Upper lobe of left lung (tissue), 6 donors: Measurements from ENCODE around the gene CADM3. TPM values are rescaled to one million over a fixed set of nuclear protein-coding genes. Genes with fewer than 3 reads are reported as not detected.

ENCODE experiments used
- ATAC-seq, 2 donors: fragments of 200-7000 bp; cut with Tn5 transposase; one replicate each; pipeline ENCODE4 v1.9.1; 2022; ENCODE audit warnings: mild to moderate bottlenecking in 2 of 2, moderate library complexity in 2 of 2; ENCODE audit not compliant: low FRiP score in 2 of 2
- DNase-seq, 2 donors: peaks; one replicate each; pipeline ENCODE4 v3.0.0-alpha.2; 2019 to 2020
- H3K27ac ChIP-seq, 4 donors: fragments of 200-600 bp; sonication (generic); one replicate each; pipeline ENCODE4 v1.5.1; 2016 to 2019
- H3K27me3 ChIP-seq, 4 donors: fragments of 200-600 bp; sonication (generic); one replicate each; pipeline ENCODE4 v1.5.1; 2017 to 2019
- H3K36me3 ChIP-seq, 4 donors: fragments of 200-600 bp; sonication (generic); one replicate each; pipeline ENCODE4 v1.5.1; 2016 to 2019
- H3K4me1 ChIP-seq, 4 donors: fragments of 200-600 bp; sonication (generic); one replicate each; pipeline ENCODE4 v1.5.1; 2018 to 2019
- H3K4me3 ChIP-seq, 4 donors: fragments of 200-600 bp; sonication (generic); one replicate each; pipeline ENCODE4 v1.5.1; 2017 to 2019; ENCODE audit warnings: mild to moderate bottlenecking in 2 of 4, moderate library complexity in 1 of 4
- H3K9me3 ChIP-seq, 4 donors: fragments of 200-600 bp; sonication (generic); one replicate each; pipeline ENCODE4 v1.5.1; 2018 to 2019
- EP300 ChIP-seq, 4 donors: sonication (generic); formaldehyde crosslinking; IDR thresholded peaks; one replicate each; pipeline ENCODE4 v1.5.1; 2017; ENCODE audit warnings: antibody characterized with exemption in 4 of 4, control low read depth in 2 of 4
- POLR2A ChIP-seq, 4 donors: fragments of 450-650 bp; IDR thresholded peaks; one replicate each; pipeline ENCODE4 v1.5.1; 2016 to 2017; ENCODE audit warnings: antibody characterized with exemption in 4 of 4, mild to moderate bottlenecking in 2 of 4
- POLR2AphosphoS5 ChIP-seq, 2 donors: sonication (generic); formaldehyde crosslinking; IDR thresholded peaks; one replicate each; pipeline ENCODE4 v1.5.1; 2017; ENCODE audit warnings: antibody characterized with exemption in 2 of 2
- WGBS, 2 donors: methylation state at CpG; one replicate each; pipeline ENCODE4 v1.1.5; 2017 to 2018; 5-methylcytosine and 5-hydroxymethylcytosine counted together
- total RNA-seq, 6 donors: library from RNA; depleted of rRNA in 4 of 6; stranded (reverse); fragments of >200 nt in 4 of 6; gene quantifications; one replicate each; pipeline versions ENCODE4 v1.1.0 to v1.2.1, GENCODE V29; 2016 to 2021
- TF ChIP-seq, protein P1 (sequence below), 6 experiments: fragments of 450-650 bp in 4 of 6; fragments of 200-600 bp in 2 of 6; sonication (generic) in 2 of 6; IDR thresholded peaks; one replicate each; pipeline ENCODE4 v1.5.1; 2016 to 2019; ENCODE audit warnings: antibody characterized with exemption in 6 of 6
- donor health status: DM: no; HTN: no; CAD: no; lungs with moderate emphysema.
- donor health status: DM: no; HTN: yes; CAD: no; lungs with severe emphysema.

The CADM3 gene
- total RNA-seq, 6 donors from 2014 or later, result 0.98 to 16.0 (median 2.0) TPM

DNA sequence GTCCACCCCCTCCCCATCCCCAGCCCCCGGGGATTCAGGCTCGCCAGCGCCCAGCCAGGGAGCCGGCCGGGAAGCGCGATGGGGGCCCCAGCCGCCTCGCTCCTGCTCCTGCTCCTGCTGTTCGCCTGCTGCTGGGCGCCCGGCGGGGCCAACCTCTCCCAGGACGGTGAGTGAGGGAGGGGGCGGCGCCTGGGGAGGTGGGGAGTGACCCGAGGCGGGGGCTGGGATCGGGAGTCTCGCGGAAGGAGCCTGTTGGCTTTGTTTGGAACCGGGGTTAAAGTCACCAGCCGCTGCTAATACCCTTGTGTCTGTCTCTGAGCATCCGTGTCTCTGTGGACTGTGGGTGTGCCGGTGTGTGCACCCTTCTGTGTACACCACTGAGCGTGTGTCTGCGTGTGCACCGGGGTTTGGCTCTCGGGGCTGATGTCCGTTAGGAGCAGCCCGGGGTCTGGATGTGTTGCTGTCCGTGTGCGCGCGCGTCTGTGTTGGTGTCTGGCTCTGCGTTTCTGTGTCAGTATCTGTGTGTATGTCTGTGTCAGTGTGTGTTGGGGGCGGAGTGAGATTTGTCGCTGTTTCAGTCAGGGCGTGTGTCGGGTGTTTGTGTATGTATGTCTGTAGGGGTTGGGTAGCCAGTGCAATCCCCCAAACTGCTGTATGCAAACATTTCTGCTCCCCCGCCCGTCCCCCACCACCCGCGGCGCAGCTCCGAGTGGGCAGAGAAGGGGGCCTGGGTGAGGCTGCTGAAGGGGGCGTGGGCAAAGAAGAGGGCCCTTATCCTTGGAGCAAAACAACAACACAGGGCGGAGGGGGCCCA is 480 bp downstream of the CADM3 start:
- H3K36me3 ChIP-seq, result no peaks in the 10 kb centered on the region
- ATAC-seq (peak in 1 of 2 donors; percentile 63), DNase-seq (peak in 1 of 2 donors; percentile 85)
- H3K4me3 ChIP-seq, result peak overlapping the region in 3 of 4 donors; percentile 13 to 29 (median 24)
- 1 to 8% methylated on average over 8 to 44 of the region's 49 CpGs for WGBS, 2 donors
- no peaks in the 10 kb centered on the region for H3K9me3 ChIP-seq
- TF ChIP-seq EP300 (IDR thresholded peaks at IDR 0.05), result no peak
- no peak for TF ChIP-seq POLR2A (IDR thresholded peaks at IDR 0.05)
- no peak for TF ChIP-seq POLR2AphosphoS5 (IDR thresholded peaks at IDR 0.05)
- TF ChIP-seq, protein P1, sequence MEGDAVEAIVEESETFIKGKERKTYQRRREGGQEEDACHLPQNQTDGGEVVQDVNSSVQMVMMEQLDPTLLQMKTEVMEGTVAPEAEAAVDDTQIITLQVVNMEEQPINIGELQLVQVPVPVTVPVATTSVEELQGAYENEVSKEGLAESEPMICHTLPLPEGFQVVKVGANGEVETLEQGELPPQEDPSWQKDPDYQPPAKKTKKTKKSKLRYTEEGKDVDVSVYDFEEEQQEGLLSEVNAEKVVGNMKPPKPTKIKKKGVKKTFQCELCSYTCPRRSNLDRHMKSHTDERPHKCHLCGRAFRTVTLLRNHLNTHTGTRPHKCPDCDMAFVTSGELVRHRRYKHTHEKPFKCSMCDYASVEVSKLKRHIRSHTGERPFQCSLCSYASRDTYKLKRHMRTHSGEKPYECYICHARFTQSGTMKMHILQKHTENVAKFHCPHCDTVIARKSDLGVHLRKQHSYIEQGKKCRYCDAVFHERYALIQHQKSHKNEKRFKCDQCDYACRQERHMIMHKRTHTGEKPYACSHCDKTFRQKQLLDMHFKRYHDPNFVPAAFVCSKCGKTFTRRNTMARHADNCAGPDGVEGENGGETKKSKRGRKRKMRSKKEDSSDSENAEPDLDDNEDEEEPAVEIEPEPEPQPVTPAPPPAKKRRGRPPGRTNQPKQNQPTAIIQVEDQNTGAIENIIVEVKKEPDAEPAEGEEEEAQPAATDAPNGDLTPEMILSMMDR (IDR thresholded peaks at IDR 0.05), result no peak
- H3K4me1 ChIP-seq, result peaks cover 14 to 21% (median 16%) of the 10 kb centered on the region in 4 donors
- H3K27me3 ChIP-seq, result peaks cover 0 to 25% (median 18%) of the 10 kb centered on the region in 4 donors
- H3K27ac ChIP-seq, result no peak overlapping the region

GRCh38 chr1:159172614-159173291 is 1.3 kb downstream of the CADM3 start:
- Histone ChIP-seq H3K4me3 (peak overlapping the region in 2 of 4 donors; percentile 2 to 24), H3K27me3 (peaks cover 0 to 25% (median 18%) of the 10 kb centered on the region in 4 donors), H3K9me3 (no peaks in the 10 kb centered on the region), H3K27ac (no peak overlapping the region), H3K36me3 (no peaks in the 10 kb centered on the region), H3K4me1 (peaks cover 14 to 21% (median 16%) of the 10 kb centered on the region in 4 donors)
- DNase-seq (peak in 1 of 2 donors; percentile 16), ATAC-seq (peak in 1 of 2 donors; percentile 62)
- TF ChIP-seq, protein P1 (IDR thresholded peaks at IDR 0.05), result no peak
- TF ChIP-seq POLR2A (IDR thresholded peaks at IDR 0.05) (no peak), POLR2AphosphoS5 (IDR thresholded peaks at IDR 0.05) (no peak), EP300 (IDR thresholded peaks at IDR 0.05) (no peak)
- WGBS, 2 donors, result 1 to 3% methylated on average over 16 to 17 of the region's 17 CpGs

- H3K4me1 ChIP-seq, result peaks cover 14 to 21% (median 16%) of the 10 kb centered on the region in 4 donors
- DNase-seq, result no peak
- H3K27me3 ChIP-seq, result peaks cover 0 to 25% (median 18%) of the 10 kb centered on the region in 4 donors
- H3K4me3 ChIP-seq, result no peak overlapping the region
- H3K36me3 ChIP-seq, result no peaks in the 10 kb centered on the region
- no peaks in the 10 kb centered on the region for H3K9me3 ChIP-seq
- TF ChIP-seq POLR2AphosphoS5 (IDR thresholded peaks at IDR 0.05) (no peak), EP300 (IDR thresholded peaks at IDR 0.05) (no peak), POLR2A (IDR thresholded peaks at IDR 0.05) (no peak)
- TF ChIP-seq, protein P1 (IDR thresholded peaks at IDR 0.05), result no peak
- ATAC-seq, result no peak
- no peak overlapping the region for H3K27ac ChIP-seq
- 23 to 40% methylated on average over 7 of the region's 7 CpGs for WGBS, 2 donors
These were observed 1.9 kb downstream of the CADM3 start for GRCh38 chr1:159173320-159173719.

DNA sequence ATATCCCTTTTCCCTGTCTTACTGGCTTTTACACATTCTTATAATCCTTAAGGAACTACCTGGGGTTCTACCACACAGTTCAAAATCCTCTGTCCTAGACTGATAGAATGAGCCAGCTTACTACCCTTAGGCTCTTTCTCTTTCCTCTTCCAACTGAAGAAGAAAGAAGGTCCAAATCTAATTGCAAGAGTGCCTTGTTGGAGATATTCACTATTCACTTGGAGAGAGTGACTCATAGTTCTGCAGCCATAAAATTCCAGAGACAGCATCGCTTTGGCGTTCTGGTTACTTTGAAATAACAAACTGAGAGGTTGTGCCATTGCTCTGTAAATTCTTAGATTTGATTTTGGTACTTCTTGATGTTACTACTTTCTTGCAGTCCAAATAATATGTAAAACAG is 4.2 kb downstream of the CADM3 start:
- Histone ChIP-seq H3K27ac (no peak overlapping the region), H3K9me3 (no peaks in the 10 kb centered on the region), H3K4me3 (no peak overlapping the region), H3K27me3 (peaks cover 0 to 25% (median 17%) of the 10 kb centered on the region in 4 donors), H3K36me3 (no peaks in the 10 kb centered on the region), H3K4me1 (peaks cover 14 to 21% (median 16%) of the 10 kb centered on the region in 4 donors)
- DNase-seq (no peak), ATAC-seq (no peak)
- no peak for TF ChIP-seq POLR2AphosphoS5 (IDR thresholded peaks at IDR 0.05)
- no peak for TF ChIP-seq POLR2A (IDR thresholded peaks at IDR 0.05)
- no peak for TF ChIP-seq EP300 (IDR thresholded peaks at IDR 0.05)
- TF ChIP-seq, protein P1 (IDR thresholded peaks at IDR 0.05), result no peak
- 71 to 87% methylated on average over 2 of the region's 2 CpGs for WGBS, 2 donors
